ENCODE results near the gene DCLK2. TPM values are rescaled to one million over a fixed set of nuclear protein-coding genes. Genes with fewer than 3 reads are reported as not detected.

DCLK2 gene
- total RNA-seq, result 0.97 and 1.8 TPM in 2 replicates

DNA sequence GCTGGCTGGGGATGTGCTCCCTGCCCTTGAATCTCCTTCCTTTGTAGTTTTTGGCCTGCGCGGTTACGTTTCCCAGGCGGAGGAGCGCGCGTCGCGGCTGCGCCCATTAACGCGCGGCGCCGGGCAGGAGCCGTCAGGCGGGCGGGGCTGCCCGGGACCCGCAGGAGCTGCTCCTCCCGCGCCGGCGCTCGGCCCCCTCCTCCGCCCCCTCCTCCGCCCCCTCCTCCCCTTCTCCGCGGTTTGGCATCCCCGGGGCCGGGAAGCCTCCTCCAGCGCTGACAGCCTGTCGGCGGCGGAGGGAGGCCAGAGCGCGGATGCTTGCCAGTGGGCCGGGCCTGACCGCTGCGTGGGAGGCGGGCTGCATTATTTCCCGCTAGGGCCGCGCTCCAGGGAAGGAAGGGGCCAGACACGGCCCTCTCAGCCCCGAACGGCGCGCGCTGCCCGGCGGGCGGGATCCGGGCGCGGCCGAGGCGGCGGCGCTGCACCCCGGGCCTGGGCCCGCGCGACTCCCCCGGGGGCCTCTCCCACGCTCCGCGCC is at the start of gene DCLK2:
TSS of gene DCLK2 (plus strand) at position 405 of the 538 bp plus-strand sequence. CDS start 583 bp downstream, outside the sequence.

Data from bladder microvascular endothelial cell (primary cell).